Activated T-helper 1 cell treated with anti-CD3 and anti-CD28 coated beads, Interleukin-12 subunit alpha, Interleukin-12 subunit beta, Interleukin-2, Interleukin-4 antibody, amounts not matched to agents 30 ng/mL and 10 ng/mL and 1 ng/mL, durations not matched to agents 14 hours and 24 hours and 36 hours (primary cell): Measurements from ENCODE around the gene FUNDC2. TPM values are rescaled to one million over a fixed set of nuclear protein-coding genes. Genes with fewer than 3 reads are reported as not detected.

Experiments
- DNase-seq: peaks from one replicate; pipeline ENCODE4 v3.0.0; 2021; ENCODE audit warnings: low spot score
- H3K27ac Mint-ChIP-seq: one replicate; pipeline ENCODE4 v1.8.0; 2021; ENCODE audit warnings: mild to moderate bottlenecking, mixed read lengths
- H3K27me3 Mint-ChIP-seq: one replicate; pipeline ENCODE4 v1.8.0; 2022; ENCODE audit warnings: mild to moderate bottlenecking, moderate library complexity, mixed read lengths; ENCODE audit not compliant: insufficient read depth
- H3K36me3 Mint-ChIP-seq: one replicate; pipeline ENCODE4 v1.8.0; 2021; ENCODE audit warnings: low read depth, mixed read lengths
- H3K4me1 Mint-ChIP-seq: one replicate; pipeline ENCODE4 v1.8.0; 2021; ENCODE audit warnings: low read depth, mixed read lengths
- H3K4me3 Mint-ChIP-seq: one replicate; pipeline ENCODE4 v1.8.0; 2021; ENCODE audit warnings: mild to moderate bottlenecking, moderate library complexity, mixed read lengths
- H3K9me3 Mint-ChIP-seq: one replicate; pipeline ENCODE4 v1.8.0; 2021; ENCODE audit warnings: mixed read lengths
- intact Hi-C: fragments of 100-400 bp; cut with micrococcal nuclease; formaldehyde crosslinking; loops from one replicate; pipeline ENCODE4 v1.15.1; 2024
- total RNA-seq: library from RNA; stranded (reverse); gene quantifications from 2 replicates; pipeline ENCODE4 v1.2.3, GENCODE V29; 2022

FUNDC2 gene
- total RNA-seq, 1 donor from 2014 or later: 74.1 TPM

GRCh38 chrX:155028877-155029291 is 2.2 kb downstream of the FUNDC2 start:
- Mint-ChIP-seq H3K27me3 (peaks cover 3% of the 10 kb centered on the region), H3K4me1 (peaks cover 21% of the 10 kb centered on the region), H3K9me3 (no peaks in the 10 kb centered on the region), H3K27ac (peak overlapping the region; percentile 12), H3K4me3 (peak overlapping the region; percentile 71), H3K36me3 (no peaks in the 10 kb centered on the region)
- intact Hi-C loops: loop anchor here (5.0 kb wide), 3 partner anchors 227 to 932 kb away; partner anchors contain the start of genes MECP2 and VAMP7
- DNase-seq: no peak

DNA sequence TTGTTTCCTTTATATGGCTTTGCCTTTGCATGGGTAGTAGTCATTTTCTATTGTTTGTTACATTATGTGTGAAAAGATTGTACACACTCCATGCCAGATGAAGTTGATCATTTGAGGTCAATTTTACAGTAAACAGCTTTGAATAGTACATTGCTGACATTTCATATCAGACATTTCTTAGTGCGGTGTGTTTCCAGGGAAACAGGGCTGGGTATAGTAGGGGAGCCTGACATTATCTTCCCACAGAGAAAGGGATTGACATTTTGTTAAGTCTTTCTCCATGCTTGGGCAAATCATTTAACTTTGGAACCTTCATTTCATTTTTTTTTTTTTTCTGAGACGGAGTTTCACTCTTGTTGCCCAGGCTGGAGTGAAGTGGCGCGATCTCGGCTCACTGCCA is 5.0 kb downstream of the FUNDC2 start:
- intact Hi-C loops: no loop called here
- no peak for DNase-seq
- Mint-ChIP-seq H3K4me1 (peaks cover 21% of the 10 kb centered on the region), H3K27ac (no peak overlapping the region), H3K27me3 (no peaks in the 10 kb centered on the region), H3K9me3 (no peaks in the 10 kb centered on the region), H3K4me3 (no peak overlapping the region), H3K36me3 (peaks cover 16% of the 10 kb centered on the region)

DNA sequence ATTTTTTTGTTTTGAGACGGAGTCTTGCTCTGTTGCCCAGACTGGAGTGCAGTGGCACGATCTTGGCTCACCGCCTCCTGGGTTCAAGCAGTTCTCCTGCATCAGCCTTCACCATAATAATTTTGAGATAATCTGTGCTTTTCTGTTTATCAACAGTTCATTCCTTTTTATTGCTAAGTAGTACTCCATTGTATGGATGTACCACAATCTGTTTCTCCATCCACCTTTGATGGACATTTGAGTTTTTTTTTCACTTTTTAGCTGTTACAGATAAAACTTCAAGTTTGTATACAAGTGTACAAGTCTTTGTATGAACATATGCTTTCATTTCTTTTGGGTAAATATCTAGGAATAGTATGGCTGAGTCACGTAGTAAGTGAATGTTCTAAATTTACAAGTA is 9.0 kb downstream of the FUNDC2 start:
- Mint-ChIP-seq H3K4me3 (no peak overlapping the region), H3K4me1 (peaks cover 5% of the 10 kb centered on the region), H3K27ac (no peak overlapping the region), H3K9me3 (no peaks in the 10 kb centered on the region), H3K36me3 (peaks cover 29% of the 10 kb centered on the region), H3K27me3 (no peaks in the 10 kb centered on the region)
- intact Hi-C loops: no loop called here
- no peak for DNase-seq

GRCh38 chrX:155046129-155046810 is 19.6 kb downstream of the FUNDC2 start:
- Mint-ChIP-seq H3K4me1 (peaks cover 5% of the 10 kb centered on the region), H3K9me3 (no peaks in the 10 kb centered on the region), H3K27ac (no peak overlapping the region), H3K27me3 (peaks cover 1% of the 10 kb centered on the region), H3K4me3 (no peak overlapping the region), H3K36me3 (peaks cover 8% of the 10 kb centered on the region)
- no peak for DNase-seq
- intact Hi-C loops: no loop called here

GRCh38 chrX:155046811-155047528 is 20.3 kb downstream of the FUNDC2 start:
- peaks cover 1% of the 10 kb centered on the region for H3K27me3 Mint-ChIP-seq
- H3K4me1 Mint-ChIP-seq: peaks cover 5% of the 10 kb centered on the region
- intact Hi-C loops: no loop called here
- peaks cover 12% of the 10 kb centered on the region for H3K36me3 Mint-ChIP-seq
- no peak overlapping the region for H3K27ac Mint-ChIP-seq
- DNase-seq: no peak
- no peaks in the 10 kb centered on the region for H3K9me3 Mint-ChIP-seq
- H3K4me3 Mint-ChIP-seq: no peak overlapping the region

- no peaks in the 10 kb centered on the region for H3K9me3 Mint-ChIP-seq
- peak; percentile 13 for DNase-seq
- H3K27me3 Mint-ChIP-seq: peaks cover 1% of the 10 kb centered on the region
- H3K27ac Mint-ChIP-seq: no peak overlapping the region
- H3K4me1 Mint-ChIP-seq: peaks cover 13% of the 10 kb centered on the region
- intact Hi-C loops: no loop called here
- no peak overlapping the region for H3K4me3 Mint-ChIP-seq
- peaks cover 20% of the 10 kb centered on the region for H3K36me3 Mint-ChIP-seq
Observed at GRCh38 chrX:155048977-155049619, 22.5 kb downstream of the FUNDC2 start.

DNA sequence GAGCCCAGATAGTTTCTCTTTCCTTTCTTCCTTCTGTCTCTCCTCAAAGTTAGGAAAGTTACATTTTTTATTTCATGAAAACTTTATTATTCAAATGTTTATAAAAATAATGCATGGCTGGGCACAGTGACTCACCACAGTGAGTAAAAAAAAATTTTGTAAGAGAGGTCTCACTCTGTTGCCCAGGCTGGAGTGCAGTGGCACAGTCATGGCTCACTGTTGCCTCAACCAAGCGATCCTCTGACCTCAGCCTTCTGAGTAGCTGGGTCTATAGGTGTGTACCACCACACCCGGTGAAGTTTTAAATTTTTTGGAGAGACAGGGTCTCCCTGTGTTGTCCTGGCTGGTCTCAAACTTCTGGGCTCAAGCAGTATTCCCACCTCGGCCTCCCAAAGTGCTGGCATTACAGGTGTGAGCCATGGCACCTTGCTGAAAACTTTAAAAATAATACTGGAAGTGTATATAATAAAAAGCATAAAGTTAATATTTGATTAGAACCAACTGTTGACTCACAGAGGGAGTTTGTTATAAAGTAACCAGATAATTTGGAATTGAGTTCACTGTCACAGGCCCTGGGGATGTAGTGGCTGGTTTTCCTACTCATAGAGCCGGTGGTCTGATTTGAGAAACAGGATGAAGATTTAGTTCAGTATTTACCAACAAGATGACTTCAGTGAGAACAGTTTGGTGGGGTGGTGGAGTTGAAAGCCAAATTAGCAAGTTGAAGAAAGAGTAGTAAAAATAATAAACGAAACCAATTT is 26.3 kb downstream of the FUNDC2 start:
- no peaks in the 10 kb centered on the region for H3K27me3 Mint-ChIP-seq
- H3K4me1 Mint-ChIP-seq: peaks cover 37% of the 10 kb centered on the region
- no peaks in the 10 kb centered on the region for H3K9me3 Mint-ChIP-seq
- peak overlapping the region; percentile 22 for H3K27ac Mint-ChIP-seq
- no peak overlapping the region for H3K4me3 Mint-ChIP-seq
- intact Hi-C loops: no loop called here
- DNase-seq: no peak
- peaks cover 22% of the 10 kb centered on the region for H3K36me3 Mint-ChIP-seq

DNA sequence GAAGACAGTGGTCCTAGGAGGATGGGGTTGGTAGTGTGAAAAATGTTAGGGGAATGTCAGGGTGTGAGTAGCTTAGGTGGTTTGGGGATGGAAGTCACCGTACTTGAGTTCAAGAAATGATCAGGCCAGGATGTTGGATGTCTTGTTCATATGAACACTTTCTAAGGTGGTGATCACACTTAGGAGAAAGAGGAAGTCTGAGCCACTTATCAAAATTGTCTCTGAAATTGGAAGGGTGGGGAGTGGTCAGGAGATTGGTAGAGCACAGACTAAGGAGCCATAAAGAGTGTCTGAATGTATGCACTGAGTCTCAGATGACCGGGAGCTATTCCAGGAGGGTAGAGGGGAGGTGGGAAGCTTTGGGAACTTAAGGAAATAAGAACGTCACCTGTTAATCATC is 27.0 kb downstream of the FUNDC2 start:
- Mint-ChIP-seq H3K27me3 (no peaks in the 10 kb centered on the region), H3K4me3 (no peak overlapping the region), H3K27ac (peak overlapping the region; percentile 22), H3K9me3 (no peaks in the 10 kb centered on the region), H3K36me3 (peaks cover 20% of the 10 kb centered on the region), H3K4me1 (peaks cover 41% of the 10 kb centered on the region)
- intact Hi-C loops: no loop called here
- no peak for DNase-seq

- no peak for DNase-seq
- intact Hi-C loops: no loop called here
- peaks cover 17% of the 10 kb centered on the region for H3K36me3 Mint-ChIP-seq
- H3K9me3 Mint-ChIP-seq: no peaks in the 10 kb centered on the region
- H3K4me3 Mint-ChIP-seq: no peak overlapping the region
- H3K4me1 Mint-ChIP-seq: peaks cover 41% of the 10 kb centered on the region
- no peak overlapping the region for H3K27ac Mint-ChIP-seq
- H3K27me3 Mint-ChIP-seq: no peaks in the 10 kb centered on the region
Observed at GRCh38 chrX:155054255-155054654, 27.6 kb downstream of the FUNDC2 start.

- Mint-ChIP-seq H3K36me3 (peaks cover 17% of the 10 kb centered on the region), H3K27ac (peak overlapping the region; percentile 23), H3K27me3 (no peaks in the 10 kb centered on the region), H3K4me1 (peaks cover 40% of the 10 kb centered on the region), H3K4me3 (no peak overlapping the region), H3K9me3 (no peaks in the 10 kb centered on the region)
- no peak for DNase-seq
- intact Hi-C loops: no loop called here
Observed at GRCh38 chrX:155055494-155055893, 28.9 kb downstream of the FUNDC2 start.

DNA sequence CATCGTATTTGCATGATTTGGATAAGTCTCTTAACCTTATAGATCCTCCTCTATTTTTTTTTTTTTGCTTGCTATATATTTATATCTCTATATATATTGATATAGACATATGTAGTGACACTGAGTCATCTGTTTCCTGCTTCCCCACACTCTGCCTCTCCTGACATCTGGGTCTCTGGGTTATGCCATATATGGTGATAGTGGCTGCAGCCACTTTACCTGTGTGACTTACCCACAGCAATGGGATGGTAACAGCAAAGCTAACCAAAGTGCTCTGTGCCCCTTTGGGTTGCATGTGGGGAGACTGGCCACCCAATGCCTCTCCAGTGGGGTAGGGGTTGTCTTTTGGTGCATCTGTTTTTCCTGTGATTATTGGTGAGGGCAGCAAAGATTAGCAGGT is 29.8 kb downstream of the FUNDC2 start:
- peaks cover 16% of the 10 kb centered on the region for H3K36me3 Mint-ChIP-seq
- no peaks in the 10 kb centered on the region for H3K9me3 Mint-ChIP-seq
- H3K27ac Mint-ChIP-seq: no peak overlapping the region
- DNase-seq: no peak
- H3K27me3 Mint-ChIP-seq: no peaks in the 10 kb centered on the region
- H3K4me3 Mint-ChIP-seq: no peak overlapping the region
- intact Hi-C loops: no loop called here
- peaks cover 35% of the 10 kb centered on the region for H3K4me1 Mint-ChIP-seq

DNA sequence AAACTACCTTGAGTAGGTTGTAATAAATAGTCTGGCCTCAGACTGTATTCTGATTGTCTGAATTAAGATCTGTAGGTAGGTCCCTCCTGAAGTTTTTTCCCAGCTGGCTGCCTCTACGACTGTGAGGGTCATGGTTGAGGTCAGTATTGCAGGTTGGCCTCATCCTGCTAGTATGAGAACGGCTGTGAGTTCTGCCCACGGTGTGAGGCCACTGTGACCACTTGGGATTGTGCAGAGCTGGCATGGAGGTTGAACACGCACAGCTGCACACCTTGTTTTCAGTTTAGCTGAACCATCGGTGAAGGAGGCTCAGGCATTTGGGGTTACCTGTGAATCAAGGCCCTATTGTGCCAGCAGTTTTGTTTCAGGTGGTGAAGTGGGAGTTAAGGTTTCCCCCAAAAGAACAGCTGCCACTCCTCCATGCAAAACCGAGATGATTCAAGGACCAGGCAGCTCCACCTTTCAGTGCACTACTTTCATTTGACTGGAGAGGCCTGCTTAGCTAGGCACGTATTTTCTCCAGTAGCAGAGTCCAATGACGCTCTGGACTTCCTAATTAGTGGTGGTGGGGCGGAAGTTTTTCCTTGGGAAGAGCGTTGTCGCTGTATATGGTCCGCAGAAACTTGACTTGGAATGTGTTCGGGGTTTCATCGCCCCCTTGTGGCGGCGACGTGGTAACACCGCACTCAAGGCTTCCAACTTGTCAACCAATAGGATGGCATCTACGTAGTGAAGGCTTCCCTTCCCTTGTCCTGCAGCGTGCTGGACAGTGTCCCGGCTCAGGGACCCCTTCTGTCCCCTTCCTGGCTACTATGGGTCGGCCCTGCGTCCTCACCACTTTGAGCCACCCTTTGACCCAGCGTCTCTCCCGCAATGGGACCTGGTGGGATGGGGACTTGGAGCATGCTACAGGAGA is 30.5 kb downstream of the FUNDC2 start:
- peaks cover 35% of the 10 kb centered on the region for H3K4me1 Mint-ChIP-seq
- H3K36me3 Mint-ChIP-seq: peaks cover 13% of the 10 kb centered on the region
- no peaks in the 10 kb centered on the region for H3K9me3 Mint-ChIP-seq
- no peaks in the 10 kb centered on the region for H3K27me3 Mint-ChIP-seq
- H3K4me3 Mint-ChIP-seq: peak overlapping the region; percentile 62
- H3K27ac Mint-ChIP-seq: no peak overlapping the region
- intact Hi-C loops: loop anchor here (1.0 kb wide), 4 partner anchors 13 to 139 kb away; no protein-coding TSS in a partner anchor
- peak; percentile 22 for DNase-seq
